ENCODE measurements around the gene CHRM1. TPM values are rescaled to one million over a fixed set of nuclear protein-coding genes. Genes with fewer than 3 reads are reported as not detected.
A peak's percentile ranks its signal among the peaks of the same experiment; 100 is the strongest.

CHRM1 gene
- total RNA-seq, 1 donor from 2014 or later = 0.07 TPM

DNA sequence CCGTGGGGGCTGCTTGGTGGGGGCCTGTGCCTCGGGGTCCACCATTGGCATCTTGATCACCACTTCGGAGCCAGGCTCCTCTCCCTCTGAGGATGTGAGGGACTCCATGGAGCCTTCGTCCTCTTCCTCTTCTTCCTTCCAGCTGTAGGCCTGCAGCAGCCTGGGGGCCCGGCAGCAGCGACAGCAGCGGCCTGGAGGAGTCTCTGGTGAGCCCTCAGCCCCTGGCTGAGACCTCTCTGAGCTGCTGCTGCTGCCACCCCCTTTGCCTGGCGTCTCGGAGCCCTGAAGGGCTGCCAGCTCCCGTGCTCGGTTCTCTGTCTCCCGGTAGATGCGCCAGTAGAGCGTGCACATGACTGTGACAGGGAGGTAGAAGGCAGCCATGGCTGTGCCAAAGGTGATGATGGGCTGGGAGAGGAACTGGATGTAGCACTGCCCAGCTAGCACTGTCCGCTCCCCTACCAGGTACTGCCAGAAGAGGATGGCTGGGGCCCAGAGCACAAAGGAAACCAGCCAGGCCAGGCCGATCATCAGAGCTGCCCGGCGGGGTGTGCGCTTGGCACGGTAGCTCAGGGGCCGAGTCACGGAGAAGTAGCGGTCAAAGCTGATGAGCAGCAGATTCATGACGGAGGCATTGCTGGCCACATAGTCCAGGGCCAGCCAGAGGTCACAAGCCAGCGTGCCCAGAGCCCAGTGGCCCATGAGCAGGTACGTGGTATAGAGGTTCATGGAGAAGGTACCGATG is 10.9 kb downstream of the CHRM1 start:
- intact Hi-C loops (cut with micrococcal nuclease) = no loop called here
- no peak for DNase-seq
- ATAC-seq = no peak

DNA sequence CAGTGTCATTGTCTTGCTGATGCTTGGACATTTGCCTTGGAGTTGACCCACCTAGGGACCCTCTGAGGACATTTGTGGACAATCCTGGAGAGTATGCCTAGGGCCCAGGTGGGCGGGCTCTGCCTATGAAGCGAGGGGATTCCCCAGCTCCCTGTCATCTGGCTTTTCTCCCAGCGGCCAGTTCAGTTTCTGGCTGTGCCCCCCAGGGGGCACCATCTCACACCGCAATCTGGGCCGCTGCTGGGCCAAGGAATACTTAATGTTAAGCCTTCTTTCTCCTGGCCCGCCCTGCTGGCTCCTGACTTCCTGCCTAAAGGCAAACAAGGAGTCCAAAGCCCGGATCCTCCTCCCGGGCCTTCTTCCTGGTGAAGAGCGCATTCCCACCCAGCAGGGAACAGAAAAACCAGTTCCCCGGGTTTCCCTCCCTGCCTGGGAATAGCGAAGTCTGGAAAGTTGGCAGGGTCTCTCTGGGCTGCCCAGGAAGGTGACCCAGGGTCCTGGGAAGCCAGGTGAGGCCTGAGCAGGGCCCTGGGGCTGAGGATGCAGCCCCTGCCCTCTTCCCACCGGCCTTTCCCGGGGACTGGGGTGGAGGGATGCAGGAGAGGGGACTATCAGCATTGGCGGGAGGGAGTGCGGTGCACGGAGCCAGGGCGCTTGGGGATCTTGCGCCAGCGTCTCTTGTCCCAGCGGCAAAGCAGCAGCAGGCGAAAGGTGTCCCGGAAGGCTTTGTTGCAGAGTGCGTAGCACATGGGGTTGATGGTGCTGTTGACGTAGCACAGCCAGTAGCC is 11.9 kb downstream of the CHRM1 start:
- intact Hi-C loops (cut with micrococcal nuclease) = no loop called here
- ATAC-seq (peak; percentile 72), DNase-seq (peak; percentile 71)

DNA sequence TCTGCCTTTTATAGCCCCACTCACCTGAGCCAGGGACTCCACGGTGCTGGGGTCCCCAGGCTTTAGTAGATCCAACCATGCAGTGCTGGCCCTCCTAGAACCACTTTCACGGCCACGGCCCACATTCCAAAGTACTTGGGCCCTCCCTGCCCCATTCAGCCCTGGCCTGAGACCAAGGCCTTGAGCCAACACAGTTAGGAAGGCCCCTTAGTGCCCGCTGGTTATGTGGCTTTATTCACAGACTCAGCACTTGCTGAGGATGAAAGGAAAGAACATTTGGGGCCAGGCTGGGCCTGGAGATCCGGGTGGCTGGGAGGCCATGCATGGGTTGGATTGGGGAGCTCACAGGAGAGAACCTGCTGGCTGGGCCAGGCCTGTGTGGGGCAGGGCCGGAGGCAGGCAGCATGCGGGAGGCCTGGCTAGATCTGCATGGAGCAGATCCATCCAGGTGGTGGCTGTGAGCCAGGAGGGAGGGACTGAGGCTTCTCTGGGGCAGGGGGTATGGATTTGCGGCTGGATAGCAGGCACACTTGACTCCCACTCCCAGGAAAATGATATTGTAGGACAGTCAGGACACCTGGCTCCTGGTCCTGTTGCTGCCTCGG is 12.6 kb downstream of the CHRM1 start:
- DNase-seq = no peak
- ATAC-seq = no peak
- intact Hi-C loops (cut with micrococcal nuclease) = no loop called here

DNA sequence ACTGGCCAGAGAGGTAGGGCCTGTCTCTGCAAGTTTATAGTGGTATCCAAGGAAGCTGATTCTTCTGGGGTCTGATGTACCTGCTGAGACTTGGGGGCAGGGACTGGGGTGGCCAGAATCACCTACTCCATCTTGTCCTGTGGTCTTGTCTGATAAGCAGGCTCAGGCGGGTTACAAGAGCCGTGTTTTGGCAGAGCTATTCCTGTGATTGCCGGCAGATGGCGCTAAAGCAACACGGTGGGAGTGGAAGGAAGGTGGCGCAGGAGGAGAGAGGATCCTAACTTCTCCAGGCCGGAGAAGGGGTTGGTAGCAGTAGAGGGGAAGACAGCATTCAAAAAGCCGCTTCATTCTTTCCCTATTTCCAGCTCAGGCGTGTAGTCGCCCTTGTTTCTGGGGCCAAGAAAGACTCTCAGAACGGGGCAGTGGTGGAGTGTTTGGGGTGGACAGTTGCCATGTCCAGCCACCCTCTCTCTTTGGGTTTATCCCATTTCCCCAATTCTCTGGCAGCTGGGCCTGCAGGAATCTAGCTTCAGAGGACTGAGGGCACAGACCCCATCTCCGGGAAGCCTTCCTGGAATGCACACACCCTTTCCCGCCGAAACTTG is 15.1 kb downstream of the CHRM1 start:
- ATAC-seq (peak; percentile 86), DNase-seq (peak; percentile 79)
- intact Hi-C loops (cut with micrococcal nuclease) = loop anchor here (1.0 kb wide), 1 partner anchor 118 kb away; no protein-coding TSS in a partner anchor

DNA sequence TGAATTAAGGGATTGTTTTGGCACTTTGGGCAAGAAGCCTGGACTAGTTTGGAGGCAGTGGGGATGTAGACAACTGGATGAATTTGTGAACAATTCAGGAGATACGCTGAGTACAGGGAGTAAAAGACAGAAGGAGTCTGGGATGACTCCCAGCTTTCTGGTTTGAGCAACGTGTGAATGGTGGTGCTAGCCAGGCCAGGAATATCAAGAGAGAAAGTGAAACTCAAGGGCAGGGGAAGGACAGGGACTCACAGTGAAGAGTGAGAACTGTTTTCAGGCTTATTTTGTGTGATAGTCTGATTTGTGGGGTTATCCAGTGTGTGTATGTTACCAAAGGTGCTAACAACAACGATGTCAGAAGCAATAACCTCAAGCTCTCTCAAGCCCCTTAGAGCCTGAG is 15.9 kb downstream of the CHRM1 start:
- DNase-seq (no peak), ATAC-seq (peak; percentile 42)
- intact Hi-C loops (cut with micrococcal nuclease) = no loop called here

DNA sequence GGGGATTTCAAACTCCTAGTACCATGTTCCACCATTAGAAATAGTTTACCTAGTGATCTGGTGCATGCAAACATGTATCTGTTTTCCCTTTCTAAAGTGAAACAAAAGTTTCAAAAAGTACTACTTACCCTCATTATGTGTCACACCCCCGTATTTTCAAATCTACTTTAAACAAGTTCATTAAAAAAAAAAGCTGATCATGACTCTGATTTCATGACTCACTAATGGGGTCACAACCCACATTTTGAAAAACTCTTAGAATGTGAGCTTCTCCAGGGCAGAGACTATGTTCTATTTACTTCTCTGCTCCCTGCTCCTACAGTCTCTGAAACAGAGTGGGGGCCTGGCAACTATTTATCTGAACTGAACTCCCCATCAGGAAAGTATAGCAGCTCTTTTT is 18.2 kb downstream of the CHRM1 start:
- intact Hi-C loops (cut with micrococcal nuclease) = no loop called here
- ATAC-seq (no peak), DNase-seq (no peak)

DNA sequence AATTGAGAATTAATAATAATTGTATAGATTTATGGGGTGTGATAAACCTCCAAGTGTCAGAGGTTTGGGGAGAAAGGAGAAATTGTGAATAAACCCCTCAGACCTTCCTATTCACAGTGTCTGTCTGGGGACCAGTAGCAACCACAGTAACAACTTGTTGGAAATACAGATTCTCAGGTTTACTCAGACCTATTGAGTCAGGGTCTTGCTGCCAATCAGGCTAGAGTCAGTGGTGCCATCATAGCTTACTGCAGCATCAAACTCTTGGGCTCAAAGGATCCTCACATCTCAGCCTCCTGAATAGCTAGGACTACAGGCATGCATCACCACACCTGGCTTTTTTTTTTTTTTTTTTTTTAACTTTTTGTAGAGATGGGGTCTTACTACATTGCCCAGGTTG is 23.1 kb downstream of the CHRM1 start:
- intact Hi-C loops (cut with micrococcal nuclease) = no loop called here
- DNase-seq (no peak), ATAC-seq (no peak)

DNA sequence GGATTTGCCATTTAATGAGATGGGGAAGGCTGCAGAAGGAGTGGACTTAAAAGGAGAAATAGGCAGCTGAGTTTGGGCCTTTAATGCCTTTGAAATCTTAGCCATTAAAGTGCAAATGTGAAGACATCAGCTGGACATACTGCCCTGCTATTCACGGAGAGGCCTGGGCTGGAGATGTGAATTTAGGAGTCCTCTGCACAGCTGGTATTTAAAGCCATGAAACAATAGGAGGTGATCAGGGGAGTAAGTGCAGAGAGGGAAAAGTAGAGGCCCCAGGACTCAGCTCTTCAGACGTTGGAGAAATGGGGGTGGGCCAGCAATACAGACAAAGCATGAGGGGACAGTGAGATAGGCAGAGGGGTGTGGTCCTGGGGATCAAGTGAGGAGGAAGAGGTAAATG is 23.9 kb downstream of the CHRM1 start:
- intact Hi-C loops (cut with micrococcal nuclease) = no loop called here
- no peak for ATAC-seq
- DNase-seq = no peak

DNA sequence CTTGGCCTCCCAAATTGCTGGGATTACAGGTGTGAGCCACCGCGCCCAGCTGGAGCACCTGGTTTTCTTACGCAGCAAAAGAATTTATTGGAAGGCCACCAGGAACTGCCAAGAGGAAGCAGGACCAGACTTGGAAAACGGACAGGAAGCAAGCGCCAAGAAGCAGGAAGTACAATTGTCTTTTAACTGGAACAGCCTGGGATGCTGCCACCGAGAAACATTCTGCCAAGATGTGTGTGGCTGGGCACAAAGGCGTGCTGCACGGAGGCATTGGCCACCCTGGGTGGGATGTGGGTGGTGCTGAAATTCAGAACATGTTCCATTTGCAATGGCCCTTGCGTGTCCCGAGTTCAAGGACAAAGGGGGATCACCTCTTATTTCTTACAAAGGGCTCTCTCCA is 25.1 kb downstream of the CHRM1 start:
- ATAC-seq (no peak), DNase-seq (no peak)
- intact Hi-C loops (cut with micrococcal nuclease) = no loop called here

DNA sequence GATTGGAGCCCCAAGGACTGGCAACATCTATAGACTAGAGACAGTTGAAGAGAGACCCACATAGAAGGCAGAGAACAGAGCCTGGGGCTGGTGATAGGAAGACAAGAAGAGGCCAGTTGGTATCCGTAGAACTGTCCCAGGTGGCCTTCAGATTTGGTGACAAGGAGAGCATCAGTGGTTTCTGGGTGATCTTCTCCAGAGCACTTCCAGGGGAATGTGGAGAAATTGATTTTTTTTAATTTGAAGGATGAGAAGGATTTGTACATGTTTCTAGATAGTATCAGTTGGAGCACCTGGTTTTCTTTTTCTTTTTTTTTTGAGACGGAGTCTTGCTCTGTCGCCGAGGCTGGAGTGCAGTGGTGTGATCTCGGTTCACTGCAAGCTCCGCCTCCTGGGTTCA is 25.7 kb downstream of the CHRM1 start:
- DNase-seq = no peak
- intact Hi-C loops (cut with micrococcal nuclease) = no loop called here
- ATAC-seq = no peak

DNA sequence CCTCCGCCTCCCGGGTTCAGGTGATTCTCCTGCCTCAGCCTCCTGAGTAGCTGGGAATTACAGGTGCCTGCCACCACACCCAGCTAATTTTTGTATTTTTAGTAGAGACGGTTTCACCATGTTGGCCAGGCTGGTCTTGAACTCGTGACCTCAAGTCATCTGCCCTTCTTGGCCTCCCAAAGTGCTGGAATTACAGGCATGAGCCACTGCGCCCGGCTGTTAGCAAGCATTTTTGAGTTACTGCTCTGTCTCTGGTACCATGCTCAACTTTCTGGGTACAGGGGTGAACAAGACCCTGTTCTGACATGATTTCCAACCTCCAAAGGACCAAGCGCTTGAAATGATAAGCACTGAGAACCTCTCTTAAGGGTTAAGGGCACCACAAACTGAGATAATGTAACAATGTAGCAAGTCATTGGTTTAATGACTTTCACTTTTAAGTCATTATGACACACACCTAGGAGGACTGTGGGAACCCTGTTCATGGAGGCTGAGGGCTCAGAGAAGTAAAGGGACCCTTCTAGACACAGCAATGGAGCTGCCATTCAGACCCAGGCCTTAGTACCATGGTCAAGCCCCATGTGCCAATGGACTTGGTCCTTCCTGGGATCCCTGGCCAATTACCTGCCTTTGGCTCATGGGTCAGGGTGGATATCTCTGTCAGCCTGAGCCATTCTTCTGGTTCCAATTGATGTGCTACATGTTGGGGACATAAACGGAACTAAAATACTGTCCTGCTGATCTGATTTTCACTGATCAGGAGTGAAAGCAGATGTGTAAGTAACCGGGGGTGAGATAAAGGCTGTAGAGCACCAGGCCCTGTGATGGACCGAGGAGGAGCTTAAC is 28.9 kb downstream of the CHRM1 start:
- no peak for DNase-seq
- no peak for ATAC-seq
- intact Hi-C loops (cut with micrococcal nuclease) = no loop called here

DNA sequence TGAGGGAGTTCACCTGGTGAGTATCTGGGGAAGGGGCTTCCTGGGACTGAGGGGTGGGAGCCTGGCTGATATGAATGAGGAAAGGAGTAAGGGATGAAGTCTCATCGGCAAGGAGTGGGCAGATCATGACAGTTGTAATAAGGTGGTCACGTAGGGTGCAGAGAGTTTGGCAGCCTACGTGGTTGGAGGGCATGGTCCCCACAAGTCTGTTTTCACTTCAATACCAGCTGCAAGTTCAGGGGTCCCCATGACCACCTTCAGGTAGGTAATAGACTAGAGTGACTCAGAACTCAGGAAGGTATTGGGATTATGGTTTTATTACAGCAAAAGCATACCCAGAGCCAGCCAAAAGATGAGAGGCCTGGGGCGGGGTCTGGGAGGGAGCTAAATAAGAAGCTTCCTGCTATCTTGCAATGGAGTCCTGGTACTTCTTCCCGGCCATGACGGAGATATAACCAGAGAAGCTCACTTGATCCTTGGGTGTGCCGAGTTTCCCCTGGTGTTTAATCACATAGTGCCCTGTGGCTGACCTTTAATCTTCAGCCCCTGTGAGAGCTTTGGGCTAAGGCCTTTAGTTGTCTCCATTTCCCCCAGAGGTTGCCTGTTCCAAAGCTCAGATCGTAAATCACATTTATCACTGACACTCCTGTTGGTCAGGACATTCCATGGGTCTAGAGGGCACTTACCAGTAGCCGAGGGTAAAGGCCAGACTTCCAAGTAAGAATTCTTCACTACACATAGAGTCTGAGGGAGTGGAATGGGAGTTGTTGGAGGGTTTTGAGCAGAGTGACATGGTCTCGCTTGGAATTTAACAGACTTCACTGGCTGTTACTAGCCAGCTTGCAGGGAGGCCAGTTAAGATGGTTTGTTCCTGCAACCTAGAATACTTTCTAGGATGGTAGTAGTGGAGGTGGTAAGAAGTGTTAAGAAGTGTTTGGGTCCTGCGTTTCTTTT is 31.4 kb downstream of the CHRM1 start:
- DNase-seq = no peak
- ATAC-seq = peak; percentile 6
- intact Hi-C loops (cut with micrococcal nuclease) = no loop called here

DNA sequence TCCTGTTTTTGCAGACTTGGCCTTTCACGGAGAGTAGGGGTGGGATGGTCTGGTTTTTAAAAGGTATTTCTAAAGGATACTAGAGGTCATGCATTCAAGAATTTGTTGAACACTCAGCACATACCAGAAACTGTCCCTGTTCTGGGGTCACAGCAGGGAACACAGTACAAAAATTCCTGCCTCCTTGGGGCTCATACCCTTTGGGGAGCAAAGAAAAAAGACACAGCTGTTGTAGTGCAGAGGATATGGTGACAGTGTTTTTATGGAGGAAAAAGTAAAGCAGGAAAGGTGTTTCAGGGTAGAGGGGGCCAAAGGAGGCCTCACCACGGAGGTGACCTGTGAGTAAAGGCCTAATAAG is 32.1 kb downstream of the CHRM1 start:
- intact Hi-C loops (cut with micrococcal nuclease) = no loop called here
- no peak for ATAC-seq
- no peak for DNase-seq

DNA sequence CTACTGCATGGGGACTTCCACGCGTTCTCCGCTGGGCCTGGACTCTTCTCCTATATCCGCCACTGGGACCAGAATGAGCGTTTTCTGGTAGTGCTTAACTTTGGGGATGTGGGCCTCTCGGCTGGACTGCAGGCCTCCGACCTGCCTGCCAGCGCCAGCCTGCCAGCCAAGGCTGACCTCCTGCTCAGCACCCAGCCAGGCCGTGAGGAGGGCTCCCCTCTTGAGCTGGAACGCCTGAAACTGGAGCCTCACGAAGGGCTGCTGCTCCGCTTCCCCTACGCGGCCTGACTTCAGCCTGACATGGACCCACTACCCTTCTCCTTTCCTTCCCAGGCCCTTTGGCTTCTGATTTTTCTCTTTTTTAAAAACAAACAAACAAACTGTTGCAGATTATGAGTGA is 32.8 kb downstream of the CHRM1 start:
- DNase-seq (no peak), ATAC-seq (no peak)
- intact Hi-C loops (cut with micrococcal nuclease) = no loop called here

DNA sequence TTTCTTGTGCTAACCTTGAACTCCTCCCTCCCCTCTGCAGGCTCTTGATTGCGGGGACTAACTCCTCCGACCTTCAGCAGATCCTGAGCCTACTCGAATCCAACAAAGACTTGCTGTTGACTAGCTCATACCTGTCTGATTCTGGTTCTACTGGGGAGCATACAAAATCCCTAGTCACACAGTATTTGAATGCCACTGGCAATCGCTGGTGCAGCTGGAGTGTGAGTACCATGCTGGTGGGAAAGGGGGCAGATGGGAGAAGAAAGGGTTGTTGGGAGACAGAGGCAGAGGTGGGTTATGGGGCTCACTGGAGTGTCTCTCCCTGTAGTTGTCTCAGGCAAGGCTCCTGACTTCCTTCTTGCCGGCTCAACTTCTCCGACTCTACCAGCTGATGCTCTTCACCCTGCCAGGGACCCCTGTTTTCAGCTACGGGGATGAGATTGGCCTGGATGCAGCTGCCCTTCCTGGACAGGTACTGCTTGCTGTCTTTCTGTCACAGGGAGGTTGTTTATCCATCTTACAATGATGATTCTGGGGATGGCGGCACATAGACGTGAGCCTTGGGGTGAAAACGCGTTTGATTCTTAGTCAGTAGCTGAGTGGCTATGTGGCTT is 35.9 kb downstream of the CHRM1 start:
- intact Hi-C loops (cut with micrococcal nuclease) = no loop called here
- ATAC-seq (no peak), DNase-seq (no peak)

DNA sequence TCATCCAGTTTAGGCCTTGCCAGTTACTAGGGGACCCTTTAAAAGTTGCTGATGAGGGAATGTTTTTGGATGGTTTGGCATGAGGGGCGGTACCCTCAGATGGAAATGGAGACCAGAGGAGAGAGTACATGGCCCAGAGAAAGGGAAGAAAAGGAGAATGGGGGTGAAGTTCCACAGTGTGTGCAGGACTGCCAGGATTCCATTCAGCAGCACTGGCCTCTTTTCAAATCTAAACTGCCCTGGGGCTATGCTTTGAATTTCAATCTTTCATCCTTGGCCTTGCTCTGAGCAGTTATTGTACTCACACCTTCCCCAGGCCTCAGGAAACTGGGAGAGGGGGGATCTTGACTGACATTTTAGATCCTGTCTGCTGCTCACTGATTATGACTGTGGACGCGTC is 37.5 kb downstream of the CHRM1 start:
- DNase-seq (no peak), ATAC-seq (no peak)
- intact Hi-C loops (cut with micrococcal nuclease) = no loop called here

DNA sequence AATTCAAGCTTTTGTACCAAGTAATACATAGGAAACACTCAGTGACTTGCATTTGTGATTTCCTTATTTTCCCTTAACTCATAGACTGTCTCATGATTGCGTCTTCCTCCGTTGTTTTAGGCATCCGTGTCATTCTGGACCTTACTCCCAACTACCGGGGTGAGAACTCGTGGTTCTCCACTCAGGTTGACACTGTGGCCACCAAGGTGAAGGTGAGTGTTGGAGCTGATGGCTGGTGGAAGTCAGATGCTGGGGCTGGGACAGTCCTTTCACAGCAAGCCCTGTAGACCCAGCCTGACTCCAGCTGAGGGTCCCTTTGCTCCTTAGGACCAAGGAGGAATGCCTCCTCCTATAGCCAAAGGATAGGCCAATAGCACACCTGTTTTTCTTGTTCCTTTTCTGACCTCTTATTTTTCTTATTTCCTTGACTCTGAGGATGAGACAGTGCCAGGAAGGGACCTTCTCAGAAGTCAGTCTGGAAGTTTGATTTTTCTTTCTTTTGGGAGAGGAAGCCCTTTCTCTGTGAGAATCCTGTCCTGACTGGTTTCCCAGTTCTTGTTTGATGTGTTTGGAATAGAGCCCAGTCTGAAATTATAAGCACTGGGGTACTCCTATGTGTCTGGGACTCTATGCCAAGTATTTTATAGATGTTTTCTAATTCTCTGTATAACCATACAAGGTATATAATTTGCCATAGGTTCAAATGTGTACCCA is 38.2 kb downstream of the CHRM1 start:
- ATAC-seq = no peak
- no peak for DNase-seq
- intact Hi-C loops (cut with micrococcal nuclease) = no loop called here
